ENCODE results near the gene CLDN10. TPM values are rescaled to one million over a fixed set of nuclear protein-coding genes. Genes with fewer than 3 reads are reported as not detected.

CLDN10 gene
- total RNA-seq, 3 donors from 2014 or later: 0.64 to 2.0 (median 1.0) TPM

DNA sequence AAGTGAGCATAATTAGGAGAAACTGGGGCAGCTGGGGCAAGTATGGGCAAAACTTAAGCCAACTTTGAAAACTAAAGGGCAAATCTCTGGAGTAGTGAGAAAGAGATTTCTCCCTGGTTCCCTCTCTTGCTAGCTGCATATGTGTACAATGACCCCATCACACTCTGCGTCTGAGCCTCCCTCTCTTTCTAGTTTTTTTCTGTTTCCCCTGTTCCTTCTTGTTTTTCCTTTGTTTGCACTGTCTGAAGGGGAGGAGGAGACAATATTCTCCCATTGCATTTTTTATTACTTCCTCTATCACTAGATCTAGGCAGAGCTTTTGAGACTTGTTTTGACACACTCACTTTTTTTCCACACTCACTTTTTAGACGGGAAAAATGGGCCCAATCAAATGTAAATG lies 11.2 kb upstream of the CLDN10 start:
- intact Hi-C loops (cut with DNase I; ENCODE audit: low total_unique reads): no loop called here
- Histone ChIP-seq H3K27ac (no peak overlapping the region), H3K9me3 (no peaks in the 10 kb centered on the region), H3K27me3 (peaks cover 0 to 3% of the 10 kb centered on the region in 2 donors), H3K4me1 (no peaks in the 10 kb centered on the region), H3K36me3 (no peaks in the 10 kb centered on the region), H3K4me3 (no peak overlapping the region)
- no peak for DNase-seq (ENCODE audit: low spot score in 2 of 2)
- no peak for TF ChIP-seq POLR2AphosphoS5 (IDR thresholded peaks at IDR 0.05)
- TF ChIP-seq POLR2A (IDR thresholded peaks at IDR 0.05): no peak

- no peak for TF ChIP-seq POLR2AphosphoS5 (IDR thresholded peaks at IDR 0.05)
- TF ChIP-seq CTCF (IDR thresholded peaks at IDR 0.05): no peak
- no peak for TF ChIP-seq POLR2A (IDR thresholded peaks at IDR 0.05)
- peaks cover 0 to 8% of the 10 kb centered on the region in 2 donors for H3K27me3 ChIP-seq
- DNase-seq (ENCODE audit: low spot score in 2 of 2): no peak
- no peaks in the 10 kb centered on the region for H3K36me3 ChIP-seq
- H3K4me3 ChIP-seq: no peak overlapping the region
- no peaks in the 10 kb centered on the region for H3K4me1 ChIP-seq
- intact Hi-C loops (cut with DNase I; ENCODE audit: low total_unique reads): no loop called here
- no peak overlapping the region for H3K27ac ChIP-seq
- no peaks in the 10 kb centered on the region for H3K9me3 ChIP-seq
Observed at GRCh38 chr13:95541911-95542474, 10.5 kb upstream of the CLDN10 start.

- peaks cover 0 to 21% of the 10 kb centered on the region in 2 donors for H3K27me3 ChIP-seq
- no peak overlapping the region for H3K27ac ChIP-seq
- intact Hi-C loops (cut with DNase I; ENCODE audit: low total_unique reads): no loop called here
- TF ChIP-seq POLR2A (IDR thresholded peaks at IDR 0.05) (no peak), CTCF (IDR thresholded peaks at IDR 0.05) (no peak), POLR2AphosphoS5 (IDR thresholded peaks at IDR 0.05) (no peak)
- DNase-seq (ENCODE audit: low spot score in 2 of 2): no peak
- H3K9me3 ChIP-seq: no peaks in the 10 kb centered on the region
- no peak overlapping the region for H3K4me3 ChIP-seq
- H3K36me3 ChIP-seq: no peaks in the 10 kb centered on the region
- H3K4me1 ChIP-seq: no peaks in the 10 kb centered on the region
Observed at GRCh38 chr13:95544293-95544692, 8.2 kb upstream of the CLDN10 start.

DNA sequence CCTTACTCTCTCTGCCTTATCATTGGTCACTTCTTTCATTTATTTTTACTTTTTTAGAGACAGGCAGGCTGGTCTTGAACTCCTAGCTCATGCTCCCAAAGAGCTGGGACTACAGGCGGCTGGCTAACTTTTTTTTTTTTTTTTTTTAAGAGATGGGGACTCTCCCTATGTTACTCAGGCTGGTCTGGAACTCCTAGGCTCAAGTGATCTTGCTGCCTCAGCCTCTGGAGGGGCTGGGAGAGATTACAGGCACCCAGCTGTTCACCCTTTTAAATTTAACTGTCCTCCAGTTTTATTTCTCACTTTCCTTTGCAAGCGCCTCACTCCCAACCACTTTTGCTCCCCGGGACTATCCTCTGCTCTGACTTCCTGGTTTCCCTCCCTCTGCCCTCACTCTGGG lies 5.6 kb upstream of the CLDN10 start:
- peaks cover 0 to 38% of the 10 kb centered on the region in 2 donors for H3K27me3 ChIP-seq
- intact Hi-C loops (cut with DNase I; ENCODE audit: low total_unique reads): no loop called here

DNA sequence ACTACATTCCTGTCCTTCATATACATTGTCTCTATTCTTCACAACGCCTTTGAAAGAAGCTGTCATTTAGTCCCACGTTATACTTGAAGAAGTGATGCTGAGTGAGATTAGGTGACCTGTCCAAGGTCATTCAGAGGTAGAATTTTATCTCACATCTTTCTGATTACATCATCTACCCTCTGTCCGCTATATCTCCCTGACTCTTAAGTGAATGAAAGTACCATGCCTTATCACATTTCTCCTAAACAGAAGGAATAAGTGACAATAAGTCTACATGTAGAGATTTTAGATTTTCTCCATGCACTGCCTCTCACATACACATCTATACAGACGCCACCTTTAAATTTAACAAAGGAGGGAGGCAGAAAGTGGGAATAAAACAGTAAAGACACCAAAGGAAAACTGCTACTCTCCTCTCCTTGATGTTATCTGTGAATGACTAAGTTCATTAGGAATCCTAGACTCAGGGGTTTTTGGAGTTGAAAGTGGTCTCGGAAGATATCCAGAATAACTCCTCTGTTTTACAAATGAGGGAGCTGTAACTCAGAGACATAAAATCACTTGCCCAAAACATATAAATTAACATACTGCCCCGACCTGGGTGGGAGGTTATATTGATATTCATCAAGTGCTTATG lies 4.9 kb upstream of the CLDN10 start:
- Histone ChIP-seq H3K9me3 (no peaks in the 10 kb centered on the region), H3K27ac (no peak overlapping the region), H3K4me1 (no peaks in the 10 kb centered on the region), H3K27me3 (peaks cover 3 to 45% of the 10 kb centered on the region in 2 donors), H3K4me3 (no peak overlapping the region), H3K36me3 (no peaks in the 10 kb centered on the region)
- TF ChIP-seq POLR2AphosphoS5 (IDR thresholded peaks at IDR 0.05): no peak
- no peak for TF ChIP-seq POLR2A (IDR thresholded peaks at IDR 0.05)
- TF ChIP-seq CTCF (IDR thresholded peaks at IDR 0.05): no peak
- intact Hi-C loops (cut with DNase I; ENCODE audit: low total_unique reads): no loop called here
- no peak for DNase-seq (ENCODE audit: low spot score in 2 of 2)

More for the DNA sequence above, 5.6 kb upstream of the CLDN10 start:
- no peak overlapping the region for H3K27ac ChIP-seq
- no peaks in the 10 kb centered on the region for H3K4me1 ChIP-seq
- no peak overlapping the region for H3K4me3 ChIP-seq
- no peaks in the 10 kb centered on the region for H3K36me3 ChIP-seq
- no peak for DNase-seq (ENCODE audit: low spot score in 2 of 2)
- no peak for TF ChIP-seq POLR2AphosphoS5 (IDR thresholded peaks at IDR 0.05)
- no peak for TF ChIP-seq CTCF (IDR thresholded peaks at IDR 0.05)
- no peak for TF ChIP-seq POLR2A (IDR thresholded peaks at IDR 0.05)
- no peaks in the 10 kb centered on the region for H3K9me3 ChIP-seq
